Stomach (tissue), 9 donors: ENCODE results near the gene C10orf71. TPM values are rescaled to one million over a fixed set of nuclear protein-coding genes. Genes with fewer than 3 reads are reported as not detected.

Source experiments
- DNase-seq, 2 donors: peaks; one replicate each; pipeline versions ENCODE4 v3.0.0 to v3.0.0-alpha.2; 2013 to 2019
- H3K27ac ChIP-seq, 5 donors: fragments of 200-600 bp in 4 of 5; sonication (generic) in 4 of 5; one replicate each; pipeline ENCODE4 v1.5.1; 2013 to 2019; ENCODE audit warnings: mild to moderate bottlenecking in 1 of 5, moderate library complexity in 1 of 5
- H3K27me3 ChIP-seq, 3 donors: fragments of 200-600 bp; sonication (generic); one replicate each; pipeline ENCODE4 v1.5.1; 2017 to 2019; ENCODE audit warnings: mixed run types in 1 of 3
- H3K36me3 ChIP-seq, 4 donors: fragments of 200-600 bp; sonication (generic); 1 replicate in 3 of 4; 2 replicates in 1 of 4; pipeline ENCODE4 v1.5.1; 2016 to 2019
- H3K4me1 ChIP-seq, 4 donors: fragments of 200-600 bp; sonication (generic); one replicate each; pipeline ENCODE4 v1.5.1; 2016 to 2019
- H3K4me3 ChIP-seq, 4 donors: fragments of 200-600 bp; sonication (generic) in 3 of 4; one replicate each; pipeline ENCODE4 v1.5.1; 2016 to 2019; ENCODE audit warnings: mild to moderate bottlenecking in 1 of 4
- H3K9me3 ChIP-seq, 4 donors: fragments of 200-600 bp; sonication (generic); one replicate each; pipeline ENCODE4 v1.5.1; 2016 to 2019
- EP300 ChIP-seq: sonication (generic); formaldehyde crosslinking; IDR thresholded peaks from one replicate; pipeline ENCODE4 v1.6.1; 2017; ENCODE audit warnings: antibody characterized with exemption
- POLR2A ChIP-seq, 4 donors: fragments of 450-650 bp; IDR thresholded peaks; one replicate each; pipeline ENCODE4 v1.6.1; 2016; ENCODE audit warnings: antibody characterized with exemption in 4 of 4, control low read depth in 2 of 4, mild to moderate bottlenecking in 1 of 4, moderate library complexity in 1 of 4
- POLR2AphosphoS5 ChIP-seq, 3 donors: sonication (generic); formaldehyde crosslinking; IDR thresholded peaks; one replicate each; pipeline ENCODE4 v1.6.1; 2016; ENCODE audit warnings: antibody characterized with exemption in 3 of 3
- WGBS, 5 donors: extraction: QIAGEN DNeasy Blood & Tissue Kit in 3 of 5; methylation state at CpG; one replicate each; pipeline versions ENCODE4 v1.1.5 to v1.1.7; 2013 to 2018; 5-methylcytosine and 5-hydroxymethylcytosine counted together
- intact Hi-C: fragments of 100-400 bp; cut with DNase I; formaldehyde crosslinking; loops from one replicate; pipeline ENCODE4 v1.15.1; 2023; ENCODE audit warnings: low total_unique reads
- polyA plus RNA-seq, 3 donors: library from polyadenylated mRNA; stranded (reverse); fragments of 200-250 nt; gene quantifications; one replicate each; pipeline ENCODE4 v1.2.3, GENCODE V29; 2013
- total RNA-seq, 5 donors: library from RNA; depleted of rRNA; stranded (reverse); fragments of >200 nt; gene quantifications; one replicate each; pipeline versions ENCODE4 v1.1.0 to v1.2.3, GENCODE V29; 2014 to 2016
- TF ChIP-seq, protein P1 (sequence below), 7 experiments: fragments of 450-650 bp in 4 of 7; fragments of 200-600 bp in 3 of 7; sonication (generic) in 3 of 7; IDR thresholded peaks; one replicate each; pipeline ENCODE4 v1.5.1; 2016 to 2019; ENCODE audit warnings: antibody characterized with exemption in 7 of 7, control low read depth in 2 of 7, mild to moderate bottlenecking in 1 of 7
- donor health status: healthy with polysubstance abuse.
- donor health status: Bipolar disorder and iron deficiency.
- donor health status: healthy.

Gene C10orf71
- total and polyA plus RNA-seq, 8 donors = 0.18 TPM; not detected in 7

DNA sequence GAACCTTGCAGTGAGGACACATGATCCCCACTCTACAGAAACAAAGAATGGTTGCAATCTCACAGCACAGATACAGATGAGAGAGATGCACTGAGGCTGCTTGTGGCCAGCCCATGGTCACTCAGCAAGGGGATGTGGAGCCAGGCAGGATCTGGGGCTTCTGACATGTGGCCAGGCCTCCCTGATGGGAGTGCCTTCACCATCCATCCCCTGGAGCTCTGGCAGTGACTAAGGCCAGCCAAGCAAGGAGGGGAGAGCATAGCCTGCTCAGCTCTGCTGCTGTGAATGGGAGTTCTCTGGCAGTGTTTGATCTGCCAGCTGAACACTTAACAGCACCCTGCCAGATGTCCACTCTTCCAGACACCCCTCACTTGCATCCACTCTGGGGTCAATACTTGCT, 19.8 kb downstream of the C10orf71 start:
- intact Hi-C loops = no loop called here
- no peak for DNase-seq
- Histone ChIP-seq H3K9me3 (no peaks in the 10 kb centered on the region), H3K27me3 (no peaks in the 10 kb centered on the region), H3K27ac (no peak overlapping the region), H3K36me3 (no peaks in the 10 kb centered on the region), H3K4me3 (no peak overlapping the region), H3K4me1 (no peaks in the 10 kb centered on the region)
- TF ChIP-seq, protein P1, sequence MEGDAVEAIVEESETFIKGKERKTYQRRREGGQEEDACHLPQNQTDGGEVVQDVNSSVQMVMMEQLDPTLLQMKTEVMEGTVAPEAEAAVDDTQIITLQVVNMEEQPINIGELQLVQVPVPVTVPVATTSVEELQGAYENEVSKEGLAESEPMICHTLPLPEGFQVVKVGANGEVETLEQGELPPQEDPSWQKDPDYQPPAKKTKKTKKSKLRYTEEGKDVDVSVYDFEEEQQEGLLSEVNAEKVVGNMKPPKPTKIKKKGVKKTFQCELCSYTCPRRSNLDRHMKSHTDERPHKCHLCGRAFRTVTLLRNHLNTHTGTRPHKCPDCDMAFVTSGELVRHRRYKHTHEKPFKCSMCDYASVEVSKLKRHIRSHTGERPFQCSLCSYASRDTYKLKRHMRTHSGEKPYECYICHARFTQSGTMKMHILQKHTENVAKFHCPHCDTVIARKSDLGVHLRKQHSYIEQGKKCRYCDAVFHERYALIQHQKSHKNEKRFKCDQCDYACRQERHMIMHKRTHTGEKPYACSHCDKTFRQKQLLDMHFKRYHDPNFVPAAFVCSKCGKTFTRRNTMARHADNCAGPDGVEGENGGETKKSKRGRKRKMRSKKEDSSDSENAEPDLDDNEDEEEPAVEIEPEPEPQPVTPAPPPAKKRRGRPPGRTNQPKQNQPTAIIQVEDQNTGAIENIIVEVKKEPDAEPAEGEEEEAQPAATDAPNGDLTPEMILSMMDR (IDR thresholded peaks at IDR 0.05) = no peak
- TF ChIP-seq POLR2AphosphoS5 (IDR thresholded peaks at IDR 0.05) (no peak), EP300 (no peak), POLR2A (IDR thresholded peaks at IDR 0.05) (no peak)

DNA sequence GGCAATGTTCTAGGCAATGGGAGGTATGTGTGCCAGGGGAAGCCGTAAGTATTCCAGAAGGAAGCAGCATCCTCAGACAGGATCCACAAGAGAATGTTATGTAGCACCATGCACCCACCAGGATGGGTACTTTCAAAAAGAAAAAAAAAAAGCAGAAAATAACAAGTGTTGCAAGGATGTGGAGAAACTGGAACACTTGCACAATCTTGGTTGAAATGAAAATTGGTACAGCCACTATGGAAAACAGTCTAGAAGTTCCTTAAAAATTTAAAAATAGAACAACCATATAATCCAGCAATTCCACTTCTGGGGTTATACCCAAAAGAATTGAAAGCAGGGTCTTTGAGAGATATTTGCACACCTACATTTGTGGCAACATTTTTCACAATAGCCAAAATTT, 20.2 kb downstream of the C10orf71 start:
- H3K27me3 ChIP-seq = no peaks in the 10 kb centered on the region
- H3K4me3 ChIP-seq = no peak overlapping the region
- no peaks in the 10 kb centered on the region for H3K4me1 ChIP-seq
- 83 to 100% (median 96%) methylated on average over 1 of the region's 1 CpG for WGBS, 5 donors
- no peak overlapping the region for H3K27ac ChIP-seq
- no peaks in the 10 kb centered on the region for H3K9me3 ChIP-seq
- intact Hi-C loops = no loop called here
- TF ChIP-seq, protein P1 (IDR thresholded peaks at IDR 0.05) = no peak
- TF ChIP-seq POLR2AphosphoS5 (IDR thresholded peaks at IDR 0.05) = no peak
- no peak for TF ChIP-seq EP300
- TF ChIP-seq POLR2A (IDR thresholded peaks at IDR 0.05) = no peak
- H3K36me3 ChIP-seq = no peaks in the 10 kb centered on the region
- no peak for DNase-seq

DNA sequence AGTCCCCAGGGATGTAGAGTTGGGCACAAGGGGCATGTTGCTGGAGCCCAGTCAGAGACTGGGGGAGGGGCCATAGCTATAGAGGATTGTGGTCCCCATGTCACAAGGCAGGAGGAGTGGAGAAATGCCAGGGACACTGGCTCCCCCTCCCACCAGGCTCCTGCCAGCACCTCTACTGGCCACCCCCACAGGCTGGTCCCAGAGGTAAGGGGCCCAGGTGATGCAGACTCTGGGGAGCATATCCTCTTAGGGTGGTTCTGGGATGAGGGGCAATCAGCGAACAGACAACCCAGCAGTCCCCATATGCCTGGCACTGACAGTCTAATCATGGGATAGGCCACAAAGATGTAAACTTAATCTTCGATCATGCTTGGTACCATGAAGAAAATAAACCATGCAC, 21.2 kb downstream of the C10orf71 start:
- Histone ChIP-seq H3K9me3 (no peaks in the 10 kb centered on the region), H3K4me1 (no peaks in the 10 kb centered on the region), H3K27ac (no peak overlapping the region), H3K27me3 (no peaks in the 10 kb centered on the region), H3K36me3 (no peaks in the 10 kb centered on the region), H3K4me3 (no peak overlapping the region)
- DNase-seq = peak in 1 of 2 donors; percentile 19
- no peak for TF ChIP-seq POLR2A (IDR thresholded peaks at IDR 0.05)
- TF ChIP-seq EP300 = no peak
- no peak for TF ChIP-seq POLR2AphosphoS5 (IDR thresholded peaks at IDR 0.05)
- TF ChIP-seq, protein P1 (IDR thresholded peaks at IDR 0.05) = no peak
- 85 to 93% (median 89%) methylated on average over 2 of the region's 2 CpGs for WGBS, 5 donors
- intact Hi-C loops = no loop called here

DNA sequence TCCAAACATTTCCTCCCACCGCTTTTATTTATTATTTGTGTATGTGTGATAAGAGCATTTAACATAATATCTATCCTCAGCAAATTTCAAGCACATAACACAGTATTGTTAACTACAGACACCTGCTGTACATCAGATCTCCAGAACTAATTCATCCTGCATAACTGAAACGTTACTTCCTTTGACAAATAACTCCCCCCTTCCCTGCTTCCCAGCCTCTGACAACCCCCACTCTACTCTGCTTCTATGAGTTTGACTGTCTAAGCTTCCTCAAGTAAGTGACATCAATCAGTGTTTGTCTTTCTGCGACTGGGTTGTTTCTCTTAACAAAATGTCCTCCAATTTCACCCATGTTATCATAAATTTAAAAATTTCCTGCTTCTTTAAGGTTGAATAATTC, 22.1 kb downstream of the C10orf71 start:
- no peak for TF ChIP-seq POLR2A (IDR thresholded peaks at IDR 0.05)
- TF ChIP-seq, protein P1 (IDR thresholded peaks at IDR 0.05) = no peak
- no peak for TF ChIP-seq POLR2AphosphoS5 (IDR thresholded peaks at IDR 0.05)
- TF ChIP-seq EP300 = no peak
- Histone ChIP-seq H3K4me3 (no peak overlapping the region), H3K27me3 (no peaks in the 10 kb centered on the region), H3K9me3 (no peaks in the 10 kb centered on the region), H3K27ac (no peak overlapping the region), H3K36me3 (no peaks in the 10 kb centered on the region), H3K4me1 (no peaks in the 10 kb centered on the region)
- DNase-seq = no peak
- 57 to 64% (median 59%) methylated on average over 3 of the region's 3 CpGs for WGBS, 5 donors
- intact Hi-C loops = no loop called here
